ENCODE results near the gene ZCCHC4.

Gene ZCCHC4

DNA sequence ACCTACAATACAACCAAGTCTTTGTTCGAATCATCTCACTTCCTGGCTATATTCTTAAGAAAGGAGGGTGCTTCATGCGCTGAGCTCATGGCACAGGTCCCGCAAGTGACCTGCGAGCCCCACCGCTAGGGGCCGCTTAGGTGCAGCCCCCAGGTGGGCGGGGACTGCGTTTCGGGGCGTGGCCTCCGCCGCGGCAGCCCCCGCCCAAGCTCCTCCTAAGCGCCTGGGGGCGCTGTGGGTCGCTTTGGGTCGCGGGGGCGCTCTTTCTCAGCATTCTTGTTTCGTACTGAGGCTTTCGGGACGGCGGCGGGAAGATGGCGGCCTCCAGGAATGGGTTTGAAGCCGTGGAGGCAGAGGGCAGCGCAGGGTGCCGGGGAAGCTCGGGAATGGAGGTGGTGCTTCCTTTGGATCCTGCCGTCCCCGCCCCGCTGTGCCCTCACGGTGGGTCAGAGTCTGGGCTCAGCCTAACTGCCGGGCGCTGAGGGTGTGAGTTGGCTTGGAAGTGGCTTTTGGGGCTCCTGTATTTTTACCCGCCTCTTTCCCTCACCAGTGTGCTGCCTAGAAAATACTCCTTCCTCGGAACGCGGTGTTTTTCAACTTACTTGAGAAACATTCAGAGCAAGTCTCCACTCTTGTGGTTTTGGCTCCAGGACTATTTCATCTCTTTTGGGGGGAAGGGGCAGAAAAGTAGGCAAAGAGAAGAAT, at the start of gene ZCCHC4:
ZCCHC4 (plus strand) TSS at position 279 of the 705 bp plus-strand sequence; CDS start at position 315, 36 bp downstream.
- TF ChIP-seq POLR2AphosphoS5 (IDR thresholded peaks at IDR 0.05; ENCODE audit: borderline replicate concordance, low read depth, low read length) (peak; percentile 64), FOXP2 (optimal IDR thresholded peaks at IDR 0.05; ENCODE audit: control extremely low read depth, extremely low read length, insufficient read depth) (no peak)
- DNase-seq (ENCODE audit: low read depth, low spot score), result peak; percentile 22
- Histone ChIP-seq H3K36me3 (ENCODE audit: insufficient read depth, low read length) (peaks cover 5% of the 10 kb centered on the region; the same call in 1 of the 2 replicates), H3K9ac (ENCODE audit: insufficient read length) (peak within 1 kb of the TSS; percentile 90), H3K27ac (peak within 1 kb of the TSS; percentile 62; the same call in 1 of the 2 replicates), H3K4me3 (peak within 1 kb of the TSS; percentile 83), H3K9me3 (ENCODE audit: low read depth, low read length) (no peaks in the 10 kb centered on the region)

GRCh38 chr4:25271866-25272265, 40.7 kb upstream of the ZCCHC4 start:
- no peak overlapping the region for H3K4me3 ChIP-seq
- H3K27ac ChIP-seq, result no peak overlapping the region
- TF ChIP-seq FOXP2 (optimal IDR thresholded peaks at IDR 0.05; ENCODE audit: control extremely low read depth, extremely low read length, insufficient read depth), result no peak
- no peak for TF ChIP-seq EZH2 (IDR thresholded peaks at IDR 0.05)
- DNase-seq (ENCODE audit: low read depth, low spot score), result no peak
- H3K9me3 ChIP-seq (ENCODE audit: low read depth, low read length), result no peaks in the 10 kb centered on the region
- no peaks in the 10 kb centered on the region for H3K36me3 ChIP-seq (ENCODE audit: insufficient read depth, low read length)
- no peak overlapping the region for H3K9ac ChIP-seq (ENCODE audit: insufficient read length)

DNA sequence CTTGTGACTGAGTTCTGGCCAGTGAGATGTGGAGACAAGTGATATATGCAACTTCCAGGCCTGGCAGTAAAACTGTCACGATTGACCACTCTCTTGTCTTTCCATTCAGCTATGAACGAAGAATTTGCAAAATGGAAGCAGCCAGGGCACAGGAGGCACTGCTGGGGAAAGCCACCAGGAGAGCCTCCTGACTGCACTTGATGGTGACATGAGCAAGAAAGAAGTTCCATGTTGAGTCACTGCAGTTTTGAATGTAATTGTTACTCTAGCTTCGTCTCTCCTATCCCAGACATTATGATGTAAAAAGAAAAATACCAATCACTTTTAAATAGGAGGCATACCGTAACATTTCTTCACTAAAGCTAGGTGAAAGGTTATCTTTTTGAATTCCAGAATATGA, 32.4 kb upstream of the ZCCHC4 start:
- H3K4me3 ChIP-seq, result no peak overlapping the region
- no peaks in the 10 kb centered on the region for H3K9me3 ChIP-seq (ENCODE audit: low read depth, low read length)
- H3K36me3 ChIP-seq (ENCODE audit: insufficient read depth, low read length), result no peaks in the 10 kb centered on the region
- no peak overlapping the region for H3K27ac ChIP-seq
- TF ChIP-seq POLR2AphosphoS5 (IDR thresholded peaks at IDR 0.05; ENCODE audit: borderline replicate concordance, low read depth, low read length) (no peak), EZH2 (IDR thresholded peaks at IDR 0.05) (no peak), FOXP2 (optimal IDR thresholded peaks at IDR 0.05; ENCODE audit: control extremely low read depth, extremely low read length, insufficient read depth) (no peak)
- DNase-seq (ENCODE audit: low read depth, low spot score), result no peak
- H3K9ac ChIP-seq (ENCODE audit: insufficient read length), result no peak overlapping the region

DNA sequence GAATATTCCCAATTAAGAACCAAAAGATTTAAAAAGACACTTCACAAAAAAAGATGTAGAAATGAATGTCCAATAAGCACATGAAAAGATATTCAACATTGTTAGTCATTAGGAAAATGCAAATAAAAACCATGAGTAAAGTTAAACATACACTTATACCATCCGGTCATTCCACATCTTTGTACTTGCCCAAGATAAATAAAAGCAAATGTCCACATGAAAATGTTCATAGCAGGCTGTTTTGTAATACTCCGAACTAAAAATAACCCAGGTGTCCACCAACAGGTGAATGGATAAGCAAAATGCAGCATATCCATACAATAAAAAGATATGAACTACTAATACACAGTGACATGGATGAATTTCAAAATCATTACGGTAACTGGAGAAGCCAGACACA, 28.6 kb upstream of the ZCCHC4 start:
- H3K9me3 ChIP-seq (ENCODE audit: low read depth, low read length), result no peaks in the 10 kb centered on the region
- no peak for DNase-seq (ENCODE audit: low read depth, low spot score)
- no peaks in the 10 kb centered on the region for H3K36me3 ChIP-seq (ENCODE audit: insufficient read depth, low read length)
- H3K27ac ChIP-seq, result no peak overlapping the region
- H3K9ac ChIP-seq (ENCODE audit: insufficient read length), result no peak overlapping the region
- H3K4me3 ChIP-seq, result no peak overlapping the region
- no peak for TF ChIP-seq EZH2 (IDR thresholded peaks at IDR 0.05)
- no peak for TF ChIP-seq POLR2AphosphoS5 (IDR thresholded peaks at IDR 0.05; ENCODE audit: borderline replicate concordance, low read depth, low read length)
- no peak for TF ChIP-seq FOXP2 (optimal IDR thresholded peaks at IDR 0.05; ENCODE audit: control extremely low read depth, extremely low read length, insufficient read depth)

DNA sequence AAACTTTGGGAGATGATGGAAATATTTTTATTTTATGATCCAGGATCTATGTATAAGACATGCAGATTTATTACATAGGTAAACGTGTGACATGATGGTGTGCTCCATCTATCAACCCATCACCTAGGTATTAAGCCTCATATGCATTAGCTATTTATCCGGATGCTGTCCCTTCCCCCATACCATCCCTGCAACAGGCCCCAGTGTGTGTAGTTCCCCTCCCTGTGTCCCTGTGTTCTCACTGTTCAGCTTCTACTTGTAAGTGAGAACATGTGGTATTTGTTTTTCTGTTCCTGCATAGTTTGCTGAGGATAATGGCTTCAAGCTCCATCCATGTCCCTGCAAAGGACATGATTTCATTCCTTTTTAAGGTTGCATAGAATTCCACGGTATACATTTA, 28.1 kb upstream of the ZCCHC4 start:
- Histone ChIP-seq H3K4me3 (no peak overlapping the region), H3K27ac (no peak overlapping the region), H3K9ac (ENCODE audit: insufficient read length) (no peak overlapping the region), H3K9me3 (ENCODE audit: low read depth, low read length) (no peaks in the 10 kb centered on the region), H3K36me3 (ENCODE audit: insufficient read depth, low read length) (no peaks in the 10 kb centered on the region)
- no peak for DNase-seq (ENCODE audit: low read depth, low spot score)
- TF ChIP-seq FOXP2 (optimal IDR thresholded peaks at IDR 0.05; ENCODE audit: control extremely low read depth, extremely low read length, insufficient read depth) (no peak), POLR2AphosphoS5 (IDR thresholded peaks at IDR 0.05; ENCODE audit: borderline replicate concordance, low read depth, low read length) (no peak), EZH2 (IDR thresholded peaks at IDR 0.05) (no peak)

DNA sequence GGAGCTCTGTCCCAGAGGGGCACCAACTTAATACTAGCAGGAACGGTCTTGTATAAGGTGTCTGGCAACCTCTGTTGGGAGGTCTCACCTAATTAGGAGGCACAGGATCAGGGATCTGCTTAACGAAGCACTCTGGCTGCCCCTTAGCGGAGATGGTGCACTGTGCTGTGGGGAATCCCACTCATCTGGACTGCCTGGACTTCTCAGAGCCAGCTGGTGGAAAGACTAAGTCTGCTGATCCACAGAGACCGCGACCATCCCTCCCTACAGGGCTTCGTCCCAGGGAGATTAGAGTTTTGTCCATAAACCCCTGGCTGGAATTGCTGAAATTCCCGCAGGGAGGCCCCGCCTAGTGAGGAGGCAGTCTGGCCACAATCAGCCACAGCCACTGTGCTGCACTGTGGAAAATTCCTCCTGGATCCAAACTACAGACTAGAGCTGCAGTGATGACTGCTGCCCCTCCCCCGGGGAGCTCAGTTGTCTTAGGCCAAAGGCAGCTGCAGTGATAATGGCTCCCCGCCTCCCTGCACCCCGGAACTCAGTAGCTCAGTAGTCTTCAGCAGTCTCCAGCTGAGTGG, 22.0 kb upstream of the ZCCHC4 start:
- no peak for DNase-seq (ENCODE audit: low read depth, low spot score)
- no peak for TF ChIP-seq EZH2 (IDR thresholded peaks at IDR 0.05)
- no peaks in the 10 kb centered on the region for H3K36me3 ChIP-seq (ENCODE audit: insufficient read depth, low read length)
- no peak overlapping the region for H3K9ac ChIP-seq (ENCODE audit: insufficient read length)
- no peak overlapping the region for H3K27ac ChIP-seq
- no peak overlapping the region for H3K4me3 ChIP-seq
- no peaks in the 10 kb centered on the region for H3K9me3 ChIP-seq (ENCODE audit: low read depth, low read length)

GRCh38 chr4:25291158-25291733, 21.3 kb upstream of the ZCCHC4 start:
- no peak overlapping the region for H3K4me3 ChIP-seq
- H3K27ac ChIP-seq, result no peak overlapping the region
- no peak for TF ChIP-seq EZH2 (IDR thresholded peaks at IDR 0.05)
- no peak for TF ChIP-seq FOXP2 (optimal IDR thresholded peaks at IDR 0.05; ENCODE audit: control extremely low read depth, extremely low read length, insufficient read depth)
- no peak for TF ChIP-seq POLR2AphosphoS5 (IDR thresholded peaks at IDR 0.05; ENCODE audit: borderline replicate concordance, low read depth, low read length)
- no peak for DNase-seq (ENCODE audit: low read depth, low spot score)
- no peak overlapping the region for H3K9ac ChIP-seq (ENCODE audit: insufficient read length)
- H3K36me3 ChIP-seq (ENCODE audit: insufficient read depth, low read length), result no peaks in the 10 kb centered on the region
- H3K9me3 ChIP-seq (ENCODE audit: low read depth, low read length), result no peaks in the 10 kb centered on the region

DNA sequence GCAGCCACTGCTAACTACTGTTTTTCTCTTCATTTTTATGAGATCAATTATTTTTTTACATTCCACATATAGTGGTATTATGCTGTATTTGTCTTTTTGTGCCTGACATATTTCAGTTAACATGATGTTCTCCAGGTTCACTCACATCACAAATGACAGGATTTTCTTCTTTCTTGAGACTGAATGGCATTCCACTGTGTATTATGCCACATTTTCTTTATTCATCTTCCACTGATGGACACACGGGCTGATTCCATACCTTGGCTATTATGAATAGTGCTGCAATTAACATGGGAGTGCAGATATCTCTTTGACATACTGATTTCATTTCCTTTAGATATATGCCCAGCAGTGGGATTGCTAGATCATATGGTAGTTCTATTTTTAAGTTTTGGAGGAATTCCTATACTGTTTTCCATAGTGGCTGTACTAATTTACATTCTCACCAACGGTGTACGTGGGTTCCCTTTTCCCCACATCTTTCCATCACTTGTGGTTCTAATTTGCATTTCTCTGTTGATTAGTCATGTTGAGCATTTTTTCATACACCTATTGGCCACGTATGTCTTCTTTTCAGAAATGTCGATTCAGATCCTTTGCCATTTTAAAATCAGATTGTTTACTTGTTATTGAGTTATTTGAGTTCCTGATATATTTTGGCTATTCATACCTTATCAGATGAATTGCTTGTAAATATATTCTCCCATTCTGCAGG, 14.9 kb upstream of the ZCCHC4 start:
- H3K36me3 ChIP-seq (ENCODE audit: insufficient read depth, low read length), result no peaks in the 10 kb centered on the region
- no peak overlapping the region for H3K27ac ChIP-seq
- no peak for TF ChIP-seq EZH2 (IDR thresholded peaks at IDR 0.05)
- no peak for TF ChIP-seq FOXP2 (optimal IDR thresholded peaks at IDR 0.05; ENCODE audit: control extremely low read depth, extremely low read length, insufficient read depth)
- no peak for TF ChIP-seq POLR2AphosphoS5 (IDR thresholded peaks at IDR 0.05; ENCODE audit: borderline replicate concordance, low read depth, low read length)
- no peak overlapping the region for H3K4me3 ChIP-seq
- no peak overlapping the region for H3K9ac ChIP-seq (ENCODE audit: insufficient read length)
- DNase-seq (ENCODE audit: low read depth, low spot score), result no peak
- H3K9me3 ChIP-seq (ENCODE audit: low read depth, low read length), result no peaks in the 10 kb centered on the region

Measured in SK-N-MC (cell line).